Measurements from ENCODE around the gene SCN2B.
A peak's percentile ranks its signal among the peaks of the same experiment; 100 is the strongest.

SCN2B gene

DNA sequence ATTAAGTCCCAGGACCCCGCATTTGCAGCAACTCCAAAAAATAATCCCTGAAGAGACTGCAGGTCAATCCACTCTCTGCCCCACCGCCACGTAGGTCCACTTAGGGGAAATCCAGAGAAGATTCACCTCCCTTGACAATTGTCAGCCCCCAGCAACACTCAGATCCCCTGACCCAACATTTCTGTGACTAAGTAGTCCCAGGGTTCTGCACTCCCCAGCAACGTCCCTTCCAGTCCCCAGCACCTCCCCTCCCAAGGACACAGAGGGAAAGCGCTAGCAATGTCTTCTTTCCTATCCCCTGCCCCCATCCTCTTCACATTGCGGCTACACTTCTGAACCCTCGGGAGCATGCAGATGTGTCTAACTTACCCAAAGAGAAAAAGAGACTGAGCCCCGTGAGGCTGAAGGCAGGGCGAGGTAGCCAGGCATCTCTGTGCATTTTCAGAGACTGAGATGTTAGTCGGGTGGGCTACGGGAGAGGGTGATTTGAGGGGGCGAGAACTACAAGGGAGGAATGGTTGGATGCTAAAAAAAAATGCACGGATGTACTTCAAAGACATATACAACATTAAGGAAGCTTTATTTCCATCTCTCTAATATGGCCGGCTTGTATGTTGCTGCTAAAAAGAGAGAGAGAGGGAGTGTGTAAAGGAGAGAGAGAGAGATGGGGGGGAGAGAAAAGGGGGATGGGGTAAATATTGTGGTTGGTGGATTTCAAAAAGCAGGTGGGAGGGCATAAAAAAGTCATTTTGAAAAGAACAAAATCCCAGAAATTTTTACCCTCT, at the start of gene SCN2B:
TSS of gene SCN2B (minus strand) at position 647 of the 785 bp plus-strand sequence. CDS start at position 439, 208 bp downstream.
- DNase-seq (ENCODE audit: low read depth): peak; percentile 5
- peak within 1 kb of the TSS; percentile 22 for H3K4me3 ChIP-seq (ENCODE audit: low read length)
- TF ChIP-seq, protein P1, sequence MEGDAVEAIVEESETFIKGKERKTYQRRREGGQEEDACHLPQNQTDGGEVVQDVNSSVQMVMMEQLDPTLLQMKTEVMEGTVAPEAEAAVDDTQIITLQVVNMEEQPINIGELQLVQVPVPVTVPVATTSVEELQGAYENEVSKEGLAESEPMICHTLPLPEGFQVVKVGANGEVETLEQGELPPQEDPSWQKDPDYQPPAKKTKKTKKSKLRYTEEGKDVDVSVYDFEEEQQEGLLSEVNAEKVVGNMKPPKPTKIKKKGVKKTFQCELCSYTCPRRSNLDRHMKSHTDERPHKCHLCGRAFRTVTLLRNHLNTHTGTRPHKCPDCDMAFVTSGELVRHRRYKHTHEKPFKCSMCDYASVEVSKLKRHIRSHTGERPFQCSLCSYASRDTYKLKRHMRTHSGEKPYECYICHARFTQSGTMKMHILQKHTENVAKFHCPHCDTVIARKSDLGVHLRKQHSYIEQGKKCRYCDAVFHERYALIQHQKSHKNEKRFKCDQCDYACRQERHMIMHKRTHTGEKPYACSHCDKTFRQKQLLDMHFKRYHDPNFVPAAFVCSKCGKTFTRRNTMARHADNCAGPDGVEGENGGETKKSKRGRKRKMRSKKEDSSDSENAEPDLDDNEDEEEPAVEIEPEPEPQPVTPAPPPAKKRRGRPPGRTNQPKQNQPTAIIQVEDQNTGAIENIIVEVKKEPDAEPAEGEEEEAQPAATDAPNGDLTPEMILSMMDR (conservative IDR thresholded peaks at IDR 0.05; ENCODE audit: low read depth, low read length): no peak

- no peak within 1 kb of the TSS for H3K4me3 ChIP-seq (ENCODE audit: low read length)
- no peak for DNase-seq (ENCODE audit: low read depth)
Observed at GRCh38 chr11:118224511-118225188, 48.2 kb upstream of the SCN2B start, which contains the start of gene JAML. TSS of gene JAML (minus strand) at chr11:118225011. CDS start at chr11:118214866, 10,145 bp downstream.

DNA sequence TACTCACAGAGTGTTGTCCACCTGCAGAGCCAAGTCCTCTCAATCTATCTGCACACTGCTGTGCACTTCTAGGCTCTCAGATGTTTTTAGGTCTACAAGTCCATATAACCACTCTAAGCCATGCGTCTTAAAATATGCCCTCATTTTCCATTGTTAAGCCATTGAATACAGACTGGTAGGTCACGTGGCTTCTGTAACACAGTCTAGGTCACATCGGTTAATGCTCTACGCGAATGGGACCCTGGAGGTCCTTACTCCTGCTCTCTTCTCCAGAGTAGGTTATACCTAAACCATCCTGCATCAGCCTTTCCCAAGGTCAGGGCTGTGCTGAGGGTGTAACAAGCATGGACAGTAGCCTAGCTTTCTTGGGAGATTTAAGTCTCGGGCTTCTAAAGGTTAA, 47.6 kb upstream of the SCN2B start:
- TF ChIP-seq, protein P1 (conservative IDR thresholded peaks at IDR 0.05; ENCODE audit: low read depth, low read length): no peak
- no peak for DNase-seq (ENCODE audit: low read depth)
- H3K4me3 ChIP-seq (ENCODE audit: low read length): no peak overlapping the region

More at GRCh38 chr11:118224511-118225188, 48.2 kb upstream of the SCN2B start, which contains the start of gene JAML:
- TF ChIP-seq, protein P1 (conservative IDR thresholded peaks at IDR 0.05; ENCODE audit: low read depth, low read length): no peak

- no peak overlapping the region for H3K4me3 ChIP-seq (ENCODE audit: low read length)
- TF ChIP-seq, protein P1 (conservative IDR thresholded peaks at IDR 0.05; ENCODE audit: low read depth, low read length): no peak
- DNase-seq (ENCODE audit: low read depth): no peak
Observed at GRCh38 chr11:118223570-118223969, 47.1 kb upstream of the SCN2B start.

DNA sequence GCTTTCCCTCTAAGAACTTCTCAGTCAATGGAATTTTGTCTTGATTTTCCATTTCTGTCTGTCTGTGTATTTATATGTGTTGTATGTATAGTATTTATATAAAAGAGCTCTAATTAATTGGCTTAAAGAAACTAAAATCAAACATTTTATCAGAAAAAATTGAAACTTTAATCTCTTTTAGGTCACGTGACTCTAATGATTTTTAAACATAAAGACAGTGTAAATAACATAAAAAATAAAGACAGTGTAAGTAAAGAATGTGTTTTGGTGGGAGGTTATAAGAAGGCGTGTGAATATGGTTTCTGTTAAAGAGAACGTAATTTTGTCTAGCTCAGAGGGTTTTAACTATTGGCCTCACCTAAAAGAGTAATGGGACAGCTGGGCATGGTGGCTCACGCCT, 46.0 kb upstream of the SCN2B start:
- no peak for DNase-seq (ENCODE audit: low read depth)
- no peak overlapping the region for H3K4me3 ChIP-seq (ENCODE audit: low read length)

DNA sequence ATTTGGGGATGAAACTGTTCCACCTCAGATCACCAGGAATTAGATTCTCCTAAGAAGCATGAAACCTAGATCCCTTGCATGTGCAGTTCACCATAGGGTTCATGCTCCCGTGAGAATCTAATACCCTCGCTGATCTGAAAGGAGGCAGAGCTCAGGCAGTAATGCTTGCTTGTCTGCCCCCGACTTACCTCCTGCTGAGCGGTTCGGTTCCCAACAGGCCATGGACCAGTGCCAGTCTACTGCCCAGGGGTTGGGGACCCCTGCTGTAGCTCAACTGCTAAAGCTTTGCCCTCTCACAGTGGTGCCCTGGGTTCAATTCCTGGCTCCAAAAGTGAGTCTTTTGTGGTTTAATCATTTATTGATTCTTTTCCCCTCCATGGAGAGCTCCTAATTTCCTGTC, 45.0 kb upstream of the SCN2B start:
- TF ChIP-seq, protein P1 (conservative IDR thresholded peaks at IDR 0.05; ENCODE audit: low read depth, low read length): no peak
- no peak overlapping the region for H3K4me3 ChIP-seq (ENCODE audit: low read length)
- DNase-seq (ENCODE audit: low read depth): no peak

More for the DNA sequence above, 46.0 kb upstream of the SCN2B start:
- TF ChIP-seq, protein P1 (conservative IDR thresholded peaks at IDR 0.05; ENCODE audit: low read depth, low read length): no peak

Measured in retinal pigment epithelial cell (primary cell).